GM19395 (cell line): ENCODE data around the gene C11orf91.
"Not testable (repeated sequence)": the region's sequence is repeated elsewhere in the genome, so short reads cannot be mapped to it uniquely, and the experiment has no call there.

Experiments
- ATAC-seq: cut with Tn5 transposase; IDR thresholded peaks from one replicate; pipeline ENCODE4 v1.9.1; 2021; ENCODE audit warnings: mild to moderate bottlenecking, moderate library complexity; ENCODE audit not compliant: unreplicated experiment

Gene C11orf91

GRCh38 chr11:33722590-33723234, 22.1 kb upstream of the C11orf91 start:
- peak; percentile 80 for ATAC-seq

- ATAC-seq = no peak
Measured at GRCh38 chr11:33721984-33722383, 21.4 kb upstream of the C11orf91 start.

GRCh38 chr11:33721426-33721825, 20.8 kb upstream of the C11orf91 start:
- ATAC-seq = no peak

GRCh38 chr11:33719587-33719986, 19.0 kb upstream of the C11orf91 start:
- no peak for ATAC-seq

GRCh38 chr11:33718440-33718839, 17.8 kb upstream of the C11orf91 start:
- ATAC-seq = no peak

GRCh38 chr11:33716243-33716642, 15.6 kb upstream of the C11orf91 start:
- ATAC-seq = no peak

- no peak for ATAC-seq
Measured at GRCh38 chr11:33713856-33714398, 13.3 kb upstream of the C11orf91 start.

- no peak for ATAC-seq
Measured at GRCh38 chr11:33713151-33713855, 12.7 kb upstream of the C11orf91 start.

GRCh38 chr11:33712436-33712835, 11.8 kb upstream of the C11orf91 start:
- ATAC-seq = no peak

- no peak for ATAC-seq
Measured at GRCh38 chr11:33709466-33709865, 8.8 kb upstream of the C11orf91 start.

GRCh38 chr11:33708985-33709384, 8.4 kb upstream of the C11orf91 start:
- no peak for ATAC-seq

GRCh38 chr11:33707831-33708230, 7.2 kb upstream of the C11orf91 start:
- not testable (repeated sequence) for ATAC-seq

- ATAC-seq = no peak
Measured at GRCh38 chr11:33706966-33707365, 6.3 kb upstream of the C11orf91 start.

GRCh38 chr11:33706546-33706945, 5.9 kb upstream of the C11orf91 start:
- ATAC-seq = no peak

GRCh38 chr11:33704240-33705002, 3.8 kb upstream of the C11orf91 start:
- ATAC-seq = no peak

GRCh38 chr11:33703788-33704187, 3.2 kb upstream of the C11orf91 start:
- ATAC-seq = no peak

GRCh38 chr11:33703234-33703633, 2.6 kb upstream of the C11orf91 start:
- ATAC-seq = no peak

- no peak for ATAC-seq
Measured at GRCh38 chr11:33701302-33702230, 940 bp upstream of the C11orf91 start.

- no peak for ATAC-seq
Measured at GRCh38 chr11:33700063-33700501, 544 bp downstream of the C11orf91 start.

GRCh38 chr11:33699515-33700062, 1.0 kb downstream of the C11orf91 start:
- no peak for ATAC-seq
